AG04449 (cell line): ENCODE data around the gene LCOR.

Source experiments
- CTCF ChIA-PET: fragments of 350-600 bp; formaldehyde crosslinking; extraction: SDS; loops from one replicate; lab custom pipeline; 2021; ENCODE audit warnings: antibody characterized with exemption; lab: Yijun Ruan, JAX
- POLR2A ChIA-PET: fragments of 400-600, 350-600 bp; formaldehyde crosslinking; extraction: SDS; loops from one replicate; lab custom pipeline; 2020; ENCODE audit warnings: antibody characterized with exemption, inconsistent platforms; lab: Yijun Ruan, JAX
- DNase-seq: peaks from one replicate; pipeline ENCODE4 v3.0.0-alpha.2; 2010; ENCODE audit warnings: low read depth, low spot score
- H3K4me3 ChIP-seq: 2 replicates; pipeline ENCODE4 v1.5.1; 2011; ENCODE audit warnings: low read depth, mild to moderate bottlenecking, control low read depth, low read length
- CTCF ChIP-seq: IDR thresholded peaks from one replicate; pipeline ENCODE4 v1.5.1; 2011; ENCODE audit warnings: mild to moderate bottlenecking, moderate library complexity, low read length, control low read depth, inconsistent platforms; ENCODE audit not compliant: insufficient read depth; ENCODE audit errors: missing control alignments

The LCOR gene

GRCh38 chr10:96829029-96829773, 2.9 kb upstream of the LCOR start:
- no peak overlapping the region for H3K4me3 ChIP-seq
- CTCF ChIA-PET: interaction anchor here (0.7 to 5.2 kb wide), 17 partner anchors 8 to 462 kb away, joined by 3 to 31 read pairs (median 6); no protein-coding TSS in a partner anchor
- TF ChIP-seq CTCF: no peak
- no peak for DNase-seq
- POLR2A ChIA-PET: no interaction called here

GRCh38 chr10:96830511-96831199, 1.4 kb upstream of the LCOR start:
- POLR2A ChIA-PET: no interaction called here
- no peak for DNase-seq
- CTCF ChIA-PET: interaction anchor here (0.9 to 5.2 kb wide), 13 partner anchors 10 to 456 kb away, joined by 3 to 31 read pairs (median 6); no protein-coding TSS in a partner anchor
- no peak overlapping the region for H3K4me3 ChIP-seq
- TF ChIP-seq CTCF: peak; percentile 71

DNA sequence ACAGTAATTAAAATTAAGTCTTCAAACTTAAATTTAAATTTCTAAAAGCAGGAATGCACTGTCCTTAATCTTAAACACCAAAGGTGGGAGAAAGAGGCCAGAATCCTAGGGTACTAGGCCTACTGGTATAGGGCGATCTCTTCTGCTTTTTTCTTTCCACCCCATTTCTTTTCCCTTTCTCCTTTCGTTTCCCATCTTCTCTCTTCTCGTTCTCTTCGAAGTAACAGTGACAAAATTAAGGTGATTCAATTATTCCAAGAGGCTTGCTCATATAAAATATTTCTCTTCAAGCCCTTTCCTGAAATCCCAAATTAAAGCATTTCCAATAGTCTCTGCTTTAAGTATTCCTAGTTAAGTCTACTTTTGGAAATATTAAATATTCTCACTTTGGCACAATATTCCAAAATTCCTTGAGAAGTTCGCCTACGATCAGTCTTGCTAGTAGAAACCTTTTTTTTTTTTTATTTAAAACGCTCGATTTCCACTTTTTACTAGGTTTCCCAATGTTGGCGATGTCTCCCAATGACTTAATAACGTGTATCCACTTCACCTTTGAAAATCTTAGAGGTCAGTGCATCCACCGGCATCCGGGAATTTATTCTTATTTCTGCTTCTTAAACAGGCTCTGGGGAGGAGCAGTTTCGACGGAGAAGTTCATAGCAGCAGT, 765 bp upstream of the LCOR start:
- CTCF ChIA-PET: no interaction called here
- no peak for DNase-seq
- peak overlapping the region; percentile 60 for H3K4me3 ChIP-seq
- no peak for TF ChIP-seq CTCF
- POLR2A ChIA-PET: no interaction called here

GRCh38 chr10:96832721-96833219, 672 bp downstream of the LCOR start:
- no peak for TF ChIP-seq CTCF
- CTCF ChIA-PET: interaction anchor here (0.6 to 2.3 kb wide), 4 partner anchors 14 to 457 kb away, joined by 3 to 8 read pairs (median 4); no protein-coding TSS in a partner anchor
- POLR2A ChIA-PET: interaction anchor here (0.6 to 1.1 kb wide), 3 partner anchors 18 to 457 kb away, joined by 3 to 4 read pairs (median 4); no protein-coding TSS in a partner anchor

DNA sequence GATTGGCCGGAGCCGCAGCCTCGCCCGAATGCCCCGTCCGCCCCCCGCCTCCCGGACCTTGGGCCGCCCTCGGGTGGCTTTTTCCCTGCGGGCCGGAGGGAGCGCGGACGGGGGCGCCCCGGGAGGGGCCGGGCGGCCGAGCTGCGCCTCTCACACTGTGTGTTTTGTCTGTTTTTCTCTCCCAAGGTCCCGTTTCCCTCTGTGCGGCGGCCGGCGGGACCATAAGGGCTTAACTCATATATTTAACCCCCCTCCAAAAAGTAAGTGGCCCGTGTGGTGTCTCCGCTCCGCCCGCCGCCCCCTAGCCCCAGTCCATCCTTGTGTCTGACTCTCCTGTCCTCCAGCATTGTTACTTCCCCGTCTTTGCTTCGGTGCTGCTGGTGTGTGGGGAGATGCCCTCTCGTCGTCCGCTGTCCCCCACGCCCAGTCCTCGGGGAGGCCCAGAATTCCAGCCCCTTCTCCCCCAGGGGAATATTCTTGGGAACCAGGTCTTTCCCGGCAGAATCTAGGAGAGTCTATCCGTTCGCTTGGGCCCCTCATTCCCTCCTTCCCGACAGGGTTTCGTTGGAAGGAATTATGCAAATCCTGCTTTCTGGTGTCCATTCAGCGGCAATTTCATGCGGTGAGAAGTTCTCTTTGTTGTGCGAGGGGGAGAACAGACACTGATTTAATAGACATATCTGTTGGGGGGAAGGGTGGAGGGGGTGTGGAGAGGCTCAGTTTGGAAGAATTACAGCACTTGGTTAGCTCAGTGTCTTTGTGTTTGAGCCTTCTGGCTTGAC, 1.3 kb downstream of the LCOR start:
- POLR2A ChIA-PET: interaction anchor here (1.0 to 1.1 kb wide), 2 partner anchors 17 to 158 kb away, joined by 3 to 4 read pairs; no protein-coding TSS in a partner anchor

More at GRCh38 chr10:96832721-96833219, 672 bp downstream of the LCOR start:
- no peak for DNase-seq
- H3K4me3 ChIP-seq: peak overlapping the region; percentile 79

More for the DNA sequence above, 1.3 kb downstream of the LCOR start:
- TF ChIP-seq CTCF: no peak
- H3K4me3 ChIP-seq: peak overlapping the region; percentile 79
- CTCF ChIA-PET: interaction anchor here (0.7 to 2.3 kb wide), 3 partner anchors 13 to 204 kb away, joined by 3 to 8 read pairs (median 4); no protein-coding TSS in a partner anchor
- DNase-seq: no peak
